GM21737 (cell line): ENCODE results near the gene HS2ST1.
"Not testable (repeated sequence)": the region's sequence is repeated elsewhere in the genome, so short reads cannot be mapped to it uniquely, and the experiment has no call there.

Source experiments
- ATAC-seq: cut with Tn5 transposase; IDR thresholded peaks from one replicate; pipeline ENCODE4 v1.9.1; 2021; ENCODE audit warnings: mild to moderate bottlenecking, moderate library complexity; ENCODE audit not compliant: unreplicated experiment

The HS2ST1 gene

DNA sequence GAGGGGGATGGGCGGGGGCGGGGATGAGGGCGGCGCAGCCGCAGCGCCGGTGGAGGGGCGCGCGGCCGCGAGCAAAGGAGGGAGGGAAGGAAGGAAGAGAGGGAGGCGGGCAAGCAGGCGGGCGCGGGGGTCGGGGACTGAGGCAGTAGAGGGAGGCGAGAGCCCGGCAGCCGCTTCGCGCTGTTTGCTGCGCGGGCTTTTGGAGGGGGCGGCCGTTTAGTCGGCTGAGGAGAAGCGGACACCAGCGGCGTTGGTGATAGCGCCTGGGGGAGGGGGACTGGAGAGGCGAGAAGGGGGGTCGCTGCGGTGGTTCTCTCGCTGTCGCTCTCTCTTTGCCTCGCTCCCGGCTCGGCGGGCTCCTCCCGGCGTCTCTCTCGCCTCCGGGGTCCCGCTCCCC lies at the start of gene HS2ST1:
TSS of gene HS2ST1 (plus strand) at position 35 of the 397 bp plus-strand sequence.
- ATAC-seq: no peak

GRCh38 chr1:86865973-86866637 lies 48.3 kb upstream of the HS2ST1 start:
- no peak for ATAC-seq

DNA sequence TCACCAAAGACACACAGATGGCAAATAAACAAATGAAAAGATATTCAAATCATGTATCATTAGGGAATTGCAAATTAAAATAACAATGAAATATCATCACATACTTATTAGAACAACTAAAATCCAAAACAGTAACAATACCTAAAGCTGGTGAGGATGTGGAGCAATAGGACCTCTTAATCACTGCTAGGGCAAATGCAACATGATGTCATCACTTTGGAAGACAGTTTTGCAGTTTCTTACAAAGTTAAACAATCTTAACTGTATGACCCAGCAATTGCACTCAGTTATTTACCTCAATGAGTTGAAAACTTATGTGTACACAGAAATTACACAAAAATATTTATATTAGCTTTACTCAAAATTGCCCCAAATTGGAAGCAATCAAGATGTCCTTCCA lies 47.8 kb upstream of the HS2ST1 start:
- ATAC-seq: no peak

DNA sequence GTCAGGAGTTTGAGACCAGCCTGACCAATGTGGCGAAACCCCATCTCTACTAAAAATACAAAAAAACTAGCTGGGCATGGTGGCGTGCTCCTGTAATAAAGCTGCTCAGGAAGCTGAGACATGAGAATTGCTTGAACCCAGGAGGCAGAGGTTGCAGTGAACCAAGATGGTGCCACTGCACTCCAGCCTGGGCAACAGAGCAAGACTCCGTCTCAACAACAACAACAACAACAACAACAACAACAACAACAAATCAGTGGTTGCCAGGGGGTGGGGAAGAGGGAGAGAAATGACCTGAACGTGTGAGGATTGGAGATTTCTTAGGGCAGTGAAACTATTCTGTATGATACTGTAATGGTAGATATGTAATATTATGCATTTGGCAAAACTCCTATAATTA lies 47.2 kb upstream of the HS2ST1 start:
- not testable (repeated sequence) for ATAC-seq

GRCh38 chr1:86868477-86868876 lies 46.0 kb upstream of the HS2ST1 start:
- ATAC-seq: no peak

DNA sequence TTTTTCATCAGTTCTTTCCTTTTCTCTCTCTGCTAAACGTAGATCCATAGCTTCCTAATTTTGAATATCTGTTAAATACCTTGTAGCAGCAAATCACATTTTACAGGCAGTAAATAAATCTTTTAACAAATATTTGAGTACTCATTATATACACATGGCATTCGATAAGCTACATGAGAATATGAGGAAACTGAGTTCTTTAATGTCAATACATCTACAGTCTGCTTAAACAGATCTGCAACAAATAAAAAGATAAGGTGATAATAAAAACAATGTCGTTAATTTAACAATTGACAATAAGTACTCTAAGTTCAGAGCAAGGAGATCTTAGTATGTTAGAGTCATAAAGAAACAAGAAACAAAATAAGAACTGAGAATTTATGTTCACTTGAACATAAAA lies 43.4 kb upstream of the HS2ST1 start:
- no peak for ATAC-seq

GRCh38 chr1:86872086-86872485 lies 42.3 kb upstream of the HS2ST1 start:
- ATAC-seq: no peak

DNA sequence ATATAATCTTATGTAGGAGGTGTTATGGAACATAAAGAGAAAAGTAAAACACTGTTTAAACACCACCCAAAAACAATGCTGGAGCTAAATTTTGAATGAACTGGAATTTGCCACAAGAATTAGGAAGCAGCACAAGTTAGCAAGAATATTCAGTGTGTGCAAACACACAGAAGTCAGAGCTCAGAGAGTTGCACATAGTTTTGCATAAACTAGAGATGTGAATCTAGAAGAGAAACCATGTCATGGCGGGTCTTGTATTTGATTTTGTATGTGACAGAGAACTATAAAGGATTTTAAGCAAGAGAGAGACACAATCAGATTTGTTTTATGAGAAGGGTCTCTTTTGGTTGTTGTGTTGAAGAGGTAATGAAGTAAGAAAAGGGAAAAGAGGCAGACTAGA lies 38.7 kb upstream of the HS2ST1 start:
- no peak for ATAC-seq

- ATAC-seq: peak; percentile 51
Observed at GRCh38 chr1:86887479-86888162, 26.8 kb upstream of the HS2ST1 start.

DNA sequence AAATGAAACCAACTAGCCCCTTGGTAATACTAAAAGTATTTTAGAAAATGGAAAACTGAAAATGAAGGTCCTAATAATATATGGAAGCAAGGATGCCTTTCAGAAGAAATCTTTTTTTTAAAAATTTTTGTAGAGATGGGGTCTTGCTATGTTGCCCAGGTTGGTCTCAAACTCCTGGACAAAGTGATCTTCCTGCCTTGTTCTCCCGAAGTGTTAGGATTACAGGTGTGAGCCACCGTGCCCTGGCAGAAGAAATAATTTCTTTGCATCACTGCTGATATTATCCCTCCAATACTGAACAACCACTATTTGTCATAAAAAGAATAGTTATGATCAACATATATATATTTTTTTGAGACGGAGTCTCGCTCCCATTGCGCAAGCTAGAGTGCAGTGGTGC lies 26.1 kb upstream of the HS2ST1 start:
- ATAC-seq: no peak

DNA sequence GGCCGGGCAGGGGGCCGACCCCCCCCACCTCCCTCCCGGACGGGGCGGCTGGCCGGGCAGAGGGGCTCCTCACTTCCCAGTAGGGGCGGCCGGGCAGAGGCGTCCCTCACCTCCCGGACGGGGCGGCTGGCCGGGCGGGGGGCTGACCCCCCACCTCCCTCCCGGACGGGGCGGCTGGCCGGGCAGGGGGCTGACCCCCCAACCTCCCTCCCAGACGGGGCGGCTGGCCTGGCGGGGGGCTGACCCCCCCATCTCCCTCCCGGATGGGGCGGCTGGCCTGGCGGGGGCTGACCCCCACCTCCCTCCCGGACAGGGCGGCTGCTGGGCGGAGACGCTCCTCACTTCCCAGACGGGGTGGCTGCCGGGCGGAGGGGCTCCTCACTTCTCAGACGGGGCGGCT lies 15.0 kb upstream of the HS2ST1 start:
- not testable (repeated sequence) for ATAC-seq

GRCh38 chr1:86905875-86906274 lies 8.6 kb upstream of the HS2ST1 start:
- no peak for ATAC-seq

DNA sequence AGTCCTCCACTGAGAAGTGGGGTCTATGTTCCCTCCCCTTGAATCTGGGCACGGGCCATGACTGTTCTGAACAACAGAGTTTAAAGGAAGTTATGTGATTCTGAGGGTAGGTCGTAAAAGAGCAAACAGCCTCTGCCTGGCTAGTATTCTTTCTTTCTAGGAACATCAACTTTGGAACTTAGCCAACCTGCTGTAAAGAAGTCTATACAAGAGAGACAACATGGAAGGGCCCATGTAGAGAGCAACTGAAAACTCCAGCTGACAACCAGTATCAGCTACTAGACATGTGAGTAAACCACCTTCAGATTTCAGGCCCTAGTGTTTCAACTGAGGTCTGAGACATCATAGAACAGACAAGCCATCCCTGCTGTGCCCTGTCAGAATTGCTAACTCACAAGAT lies 8.0 kb upstream of the HS2ST1 start:
- ATAC-seq: no peak

- no peak for ATAC-seq
Observed at GRCh38 chr1:86912281-86912900, 2.0 kb upstream of the HS2ST1 start.

DNA sequence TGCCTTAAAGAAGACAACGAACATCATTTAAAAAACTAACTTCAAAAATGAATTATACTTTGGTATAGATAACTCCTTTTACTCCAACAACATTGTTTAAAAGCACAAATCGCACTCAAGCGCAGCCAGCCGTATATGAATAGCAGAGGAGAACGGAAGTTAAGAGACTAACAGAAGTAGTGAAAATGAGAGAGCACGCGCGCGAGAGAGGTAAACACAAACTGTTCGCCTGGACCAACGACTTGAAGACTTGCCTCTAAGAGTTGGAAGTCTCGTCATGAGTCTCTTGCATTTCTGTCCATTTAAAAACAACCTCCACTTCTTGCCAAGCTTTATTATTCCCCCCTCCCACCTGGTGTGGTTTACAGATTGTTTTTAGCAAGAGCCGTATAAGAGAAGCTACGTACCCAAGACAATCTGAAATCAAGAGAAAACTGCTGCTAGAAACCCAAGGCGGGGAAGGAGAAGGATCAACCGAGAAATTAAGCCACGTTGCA lies 988 bp upstream of the HS2ST1 start:
- ATAC-seq: no peak

DNA sequence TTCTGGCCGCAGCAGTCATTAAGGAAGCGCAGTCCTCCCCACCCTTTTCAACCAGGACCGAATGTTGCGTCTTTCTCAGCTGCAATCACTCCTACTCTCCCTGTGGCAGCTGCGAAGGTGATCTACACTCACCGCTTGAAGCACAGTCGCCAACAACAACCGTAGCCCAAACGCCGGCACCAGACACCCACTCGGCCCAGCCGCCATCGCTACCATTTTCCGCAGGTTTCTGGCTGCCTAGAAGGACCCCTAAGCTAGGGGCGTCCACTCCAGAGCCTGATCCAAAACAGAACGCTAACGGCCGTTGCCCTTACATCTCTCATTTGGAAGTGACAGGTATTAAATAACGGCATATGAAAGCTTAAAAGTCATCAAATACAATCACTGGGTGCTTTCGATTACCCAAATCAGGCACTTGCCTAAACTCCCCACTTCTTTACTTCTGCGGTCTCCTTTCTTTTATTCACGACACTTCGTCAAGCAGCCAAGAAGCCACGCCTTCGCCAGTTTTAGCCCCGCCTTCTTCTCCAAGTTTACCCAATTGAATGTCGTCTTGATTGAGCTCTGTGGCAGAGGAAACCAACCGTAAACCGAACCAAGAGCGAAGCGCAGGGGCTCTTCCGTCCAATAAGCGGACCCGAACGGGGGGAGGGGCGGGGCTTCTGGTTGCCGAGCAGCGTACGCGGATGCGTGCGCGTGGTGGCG lies 387 bp upstream of the HS2ST1 start, which contains the start of gene SELENOF:
TSS of gene SELENOF (minus strand) at position 231 of the 705 bp plus-strand sequence. CDS start at position 216, 15 bp downstream.
- peak; percentile 79 for ATAC-seq

GRCh38 chr1:86914998-86915736 lies 732 bp downstream of the HS2ST1 start:
- ATAC-seq: peak; percentile 19

GRCh38 chr1:86915737-86916235 lies 1.4 kb downstream of the HS2ST1 start:
- no peak for ATAC-seq

GRCh38 chr1:86916752-86917151 lies 2.3 kb downstream of the HS2ST1 start:
- no peak for ATAC-seq

DNA sequence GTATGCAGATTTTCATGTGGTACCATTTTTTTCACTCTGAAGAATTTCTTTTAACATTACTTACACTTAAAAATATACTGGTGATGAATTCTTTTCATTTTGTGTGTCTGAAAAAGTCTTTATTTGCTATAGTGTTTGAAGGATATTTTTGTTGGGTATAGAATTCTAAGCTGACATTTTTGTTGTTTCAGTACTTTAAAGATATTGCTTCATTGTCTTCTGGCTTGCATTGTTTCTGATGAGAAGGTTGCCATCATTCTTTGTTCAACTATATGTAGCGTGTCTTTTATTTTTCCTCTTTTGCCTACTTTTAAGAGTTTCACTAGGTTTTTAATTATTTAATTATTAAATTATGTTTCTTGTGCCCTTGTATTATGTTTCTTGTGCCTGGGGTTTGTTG lies 8.0 kb downstream of the HS2ST1 start:
- ATAC-seq: no peak
